Kidney (tissue), 14 donors: Measurements from ENCODE around the gene EHBP1. TPM values are rescaled to one million over a fixed set of nuclear protein-coding genes. Genes with fewer than 3 reads are reported as not detected.
"Not testable (repeated sequence)": the region's sequence is repeated elsewhere in the genome, so short reads cannot be mapped to it uniquely, and the experiment has no call there.

Source experiments
- DNase-seq, 5 donors: peaks; one replicate each; pipeline ENCODE4 v3.0.0-alpha.2; 2013 to 2020
- FAIRE-seq: peaks from 2 replicates; lab custom pipeline; 2012; peaks lifted over from hg19 to GRCh38; lab: Jason Lieb, UNC
- H3K27ac ChIP-seq, 2 donors: one replicate each; pipeline ENCODE4 v1.7.0; 2013; ENCODE audit warnings: low read depth in 2 of 2, low read length in 2 of 2, inconsistent platforms in 1 of 2
- H3K27me3 ChIP-seq: one replicate; pipeline ENCODE4 v1.7.1; 2013; ENCODE audit warnings: low read length, inconsistent platforms; ENCODE audit not compliant: control insufficient read depth, insufficient read depth
- H3K36me3 ChIP-seq, 3 donors: one replicate each; pipeline versions ENCODE4 v1.7.0 to v1.7.1; 2013; ENCODE audit warnings: low read length in 3 of 3, control low read depth in 1 of 3, inconsistent platforms in 1 of 3; ENCODE audit not compliant: insufficient read depth in 3 of 3, control insufficient read depth in 2 of 3
- H3K4me1 ChIP-seq, 3 donors: one replicate each; pipeline versions ENCODE4 v1.7.0 to v1.7.1; 2013; ENCODE audit warnings: low read length in 3 of 3, inconsistent platforms in 1 of 3, low read depth in 1 of 3; ENCODE audit not compliant: control insufficient read depth in 2 of 3, insufficient read depth in 2 of 3
- H3K4me3 ChIP-seq, 3 donors: one replicate each; pipeline versions ENCODE4 v1.7.0 to v1.8.1; 2013; ENCODE audit warnings: low read length in 3 of 3, control low read depth in 1 of 3, inconsistent platforms in 1 of 3
- H3K9ac ChIP-seq, 3 donors: one replicate each; pipeline versions ENCODE4 v1.7.0 to v1.7.1; 2013; ENCODE audit warnings: low read length in 3 of 3, control low read depth in 1 of 3, inconsistent platforms in 1 of 3
- H3K9me3 ChIP-seq, 3 donors: one replicate each; pipeline versions ENCODE4 v1.7.0 to v1.7.1; 2013; ENCODE audit warnings: low read length in 3 of 3, control low read depth in 1 of 3, inconsistent platforms in 1 of 3; ENCODE audit not compliant: control insufficient read depth in 2 of 3, insufficient read depth in 1 of 3
- CTCF ChIP-seq: IDR thresholded peaks from 3 replicates; pipeline ENCODE4 v1.5.1; 2012; ENCODE audit warnings: mild to moderate bottlenecking, moderate library complexity, borderline replicate concordance; ENCODE audit not compliant: insufficient read depth; ENCODE audit errors: extremely low read depth
- intact Hi-C: fragments of 100-400 bp; cut with DNase I; formaldehyde crosslinking; loops from one replicate; pipeline ENCODE4 v1.11.1; 2022
- polyA plus RNA-seq: library from polyadenylated mRNA; stranded (reverse); fragments of 350-450 nt; fragmentation: Illumina TruSeq; extraction: RNeasy Lipid Tissue Mini Kit (QIAGEN cat#74804); gene quantifications from one replicate; pipeline ENCODE4 v1.2.3, GENCODE V29; 2014; ENCODE audit warnings: low read depth, low replicate concordance; ENCODE audit not compliant: insufficient read depth
- total RNA-seq: library from RNA; stranded (reverse); fragmentation: NEBNext Ultra II Directional; extraction: Animal tissue kit (Norgen Biotek cat#: 25700); gene quantifications from one replicate; pipeline ENCODE4 v1.2.1, GENCODE V29; 2021
- donor health status: control.
- donor health status: control.
- donor health status: control.
- donor health status: control.
- donor health status: control.
- donor health status: DM: yes; HTN: yes; CAD: no.
- donor health status: Normal renal cell carcinoma (clear cell type).

Gene EHBP1
- total and polyA plus RNA-seq, 2 donors from 2014 or later, result 12.5 to 42.7 TPM

GRCh38 chr2:62744603-62745002 is 39.1 kb downstream of the EHBP1 start:
- intact Hi-C loops, result no loop called here
- Histone ChIP-seq H3K27ac (no peak overlapping the region), H3K27me3 (no peaks in the 10 kb centered on the region), H3K36me3 (no peaks in the 10 kb centered on the region), H3K4me1 (peaks cover 0 to 18% (median 0%) of the 10 kb centered on the region in 3 donors), H3K4me3 (no peak overlapping the region), H3K9ac (no peak overlapping the region), H3K9me3 (no peaks in the 10 kb centered on the region)
- no peak for TF ChIP-seq CTCF
- FAIRE-seq, result no peak
- no peak for DNase-seq

- intact Hi-C loops, result no loop called here
- FAIRE-seq, result no peak
These were observed 40.5 kb downstream of the EHBP1 start for GRCh38 chr2:62745891-62746481.

GRCh38 chr2:62747169-62747568 is 41.7 kb downstream of the EHBP1 start:
- intact Hi-C loops, result no loop called here
- Histone ChIP-seq H3K9ac (no peak overlapping the region), H3K27ac (no peak overlapping the region), H3K9me3 (no peaks in the 10 kb centered on the region), H3K27me3 (no peaks in the 10 kb centered on the region), H3K4me1 (peaks cover 0 to 7% (median 0%) of the 10 kb centered on the region in 3 donors), H3K4me3 (no peak overlapping the region), H3K36me3 (no peaks in the 10 kb centered on the region)
- no peak for TF ChIP-seq CTCF
- no peak for DNase-seq
- no peak for FAIRE-seq

More at GRCh38 chr2:62745891-62746481, 40.5 kb downstream of the EHBP1 start:
- Histone ChIP-seq H3K4me1 (peaks cover 0 to 10% (median 0%) of the 10 kb centered on the region in 3 donors), H3K27me3 (no peaks in the 10 kb centered on the region), H3K9me3 (no peaks in the 10 kb centered on the region), H3K36me3 (no peaks in the 10 kb centered on the region), H3K9ac (no peak overlapping the region), H3K4me3 (no peak overlapping the region), H3K27ac (no peak overlapping the region)
- no peak for DNase-seq
- TF ChIP-seq CTCF, result no peak

GRCh38 chr2:62747876-62748275 is 42.4 kb downstream of the EHBP1 start:
- no peak for FAIRE-seq

GRCh38 chr2:62749111-62749510 is 43.6 kb downstream of the EHBP1 start:
- FAIRE-seq, H3K27ac ChIP-seq, H3K27me3 ChIP-seq, H3K4me1 ChIP-seq, H3K4me3 ChIP-seq, intact Hi-C loops, H3K9ac ChIP-seq, DNase-seq, H3K36me3 ChIP-seq, H3K9me3 ChIP-seq: not testable (repeated sequence)

More at GRCh38 chr2:62747876-62748275, 42.4 kb downstream of the EHBP1 start:
- no peak for TF ChIP-seq CTCF
- Histone ChIP-seq H3K27ac (no peak overlapping the region), H3K4me1 (peaks cover 0 to 7% (median 0%) of the 10 kb centered on the region in 3 donors), H3K4me3 (no peak overlapping the region), H3K9me3 (no peaks in the 10 kb centered on the region), H3K36me3 (no peaks in the 10 kb centered on the region), H3K9ac (no peak overlapping the region), H3K27me3 (no peaks in the 10 kb centered on the region)
- no peak for DNase-seq
- intact Hi-C loops, result no loop called here
